ENCODE results near the gene MRC2.
A peak's percentile ranks its signal among the peaks of the same experiment; 100 is the strongest.

The MRC2 gene

GRCh38 chr17:62720126-62720850 is 92.8 kb downstream of the MRC2 start:
- TF ChIP-seq SIN3A (IDR thresholded peaks at IDR 0.05; ENCODE audit: borderline replicate concordance, insufficient read depth, low read length) (no peak), REST (IDR thresholded peaks at IDR 0.05; ENCODE audit: insufficient read depth in 1 of 2, low read depth in 2 of 2, low read length in 2 of 2) (no peak), POLR2AphosphoS5 (IDR thresholded peaks at IDR 0.05; ENCODE audit: low read depth, low read length) (no peak), FOXP2 (optimal IDR thresholded peaks at IDR 0.05; ENCODE audit: borderline replicate concordance, extremely low read depth, extremely low read length, insufficient read depth) (no peak), TAF1 (IDR thresholded peaks at IDR 0.05; ENCODE audit: borderline replicate concordance, insufficient read depth, low read length) (no peak)

DNA sequence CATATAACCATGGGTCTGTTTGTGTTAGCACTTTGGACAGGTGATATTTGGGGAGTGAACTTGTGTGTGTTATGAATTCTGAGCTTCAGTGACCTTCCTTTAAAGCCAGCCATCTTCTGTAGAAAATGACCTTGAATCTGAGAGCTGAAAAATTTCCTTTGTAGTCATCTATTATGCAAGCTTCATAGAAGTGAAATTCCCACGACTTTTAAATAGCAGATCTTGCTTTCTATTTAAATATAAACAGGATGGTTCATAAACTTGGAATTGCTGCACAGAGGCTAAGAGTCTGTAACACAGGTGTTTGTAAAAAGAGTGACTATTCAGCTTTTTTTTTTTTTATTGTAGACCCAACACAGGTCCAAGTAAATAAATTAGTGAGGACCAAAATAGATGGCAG is 95.2 kb downstream of the MRC2 start:
- no peak for TF ChIP-seq FOXP2 (optimal IDR thresholded peaks at IDR 0.05; ENCODE audit: borderline replicate concordance, extremely low read depth, extremely low read length, insufficient read depth)
- no peak for TF ChIP-seq SIN3A (IDR thresholded peaks at IDR 0.05; ENCODE audit: borderline replicate concordance, insufficient read depth, low read length)
- TF ChIP-seq REST (IDR thresholded peaks at IDR 0.05; ENCODE audit: insufficient read depth in 1 of 2, low read depth in 2 of 2, low read length in 2 of 2), result no peak
- no peak for TF ChIP-seq POLR2AphosphoS5 (IDR thresholded peaks at IDR 0.05; ENCODE audit: low read depth, low read length)
- no peak for TF ChIP-seq TAF1 (IDR thresholded peaks at IDR 0.05; ENCODE audit: borderline replicate concordance, insufficient read depth, low read length)

DNA sequence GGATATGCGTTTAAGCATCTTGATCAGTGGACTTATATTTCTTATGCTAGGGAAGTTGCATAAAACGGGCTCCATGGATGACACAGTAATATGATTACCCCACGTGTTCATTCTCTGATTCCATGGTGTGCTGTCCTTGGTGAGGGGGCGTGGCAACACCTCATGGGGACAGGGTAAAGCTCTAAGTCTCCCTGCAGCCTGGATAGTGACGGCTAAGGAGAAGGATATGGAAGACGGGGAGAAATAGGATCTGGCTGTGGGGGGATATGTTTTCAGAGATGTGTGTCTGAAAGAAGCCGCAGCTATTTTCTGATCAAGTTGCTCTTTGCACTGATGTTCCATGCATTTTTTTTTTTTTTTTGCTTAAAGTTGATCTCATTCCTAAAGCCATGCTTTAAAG is 96.4 kb downstream of the MRC2 start:
- TF ChIP-seq REST (IDR thresholded peaks at IDR 0.05; ENCODE audit: insufficient read depth in 1 of 2, low read depth in 2 of 2, low read length in 2 of 2) (no peak), SIN3A (IDR thresholded peaks at IDR 0.05; ENCODE audit: borderline replicate concordance, insufficient read depth, low read length) (no peak), FOXP2 (optimal IDR thresholded peaks at IDR 0.05; ENCODE audit: borderline replicate concordance, extremely low read depth, extremely low read length, insufficient read depth) (no peak), POLR2AphosphoS5 (IDR thresholded peaks at IDR 0.05; ENCODE audit: low read depth, low read length) (no peak), TAF1 (IDR thresholded peaks at IDR 0.05; ENCODE audit: borderline replicate concordance, insufficient read depth, low read length) (no peak)

GRCh38 chr17:62724398-62725146 is 97.1 kb downstream of the MRC2 start:
- TF ChIP-seq SIN3A (IDR thresholded peaks at IDR 0.05; ENCODE audit: borderline replicate concordance, insufficient read depth, low read length), result no peak
- TF ChIP-seq FOXP2 (optimal IDR thresholded peaks at IDR 0.05; ENCODE audit: borderline replicate concordance, extremely low read depth, extremely low read length, insufficient read depth), result no peak
- TF ChIP-seq POLR2AphosphoS5 (IDR thresholded peaks at IDR 0.05; ENCODE audit: low read depth, low read length), result no peak
- TF ChIP-seq REST (IDR thresholded peaks at IDR 0.05; ENCODE audit: insufficient read depth in 1 of 2, low read depth in 2 of 2, low read length in 2 of 2), result 0 out of 4 replicates have a peak, but pooled peaks of 1 of the 2 experiments have one; percentile 17
- 0 out of 2 replicates have a peak, but pooled peaks have one; percentile 25 for TF ChIP-seq TAF1 (IDR thresholded peaks at IDR 0.05; ENCODE audit: borderline replicate concordance, insufficient read depth, low read length)

All from PFSK-1 (cell line).